GM18519 (cell line): ENCODE results near the gene A3GALT2.

Source experiments
- ATAC-seq: cut with Tn5 transposase; IDR thresholded peaks from one replicate; pipeline ENCODE4 v1.9.1; 2021; ENCODE audit warnings: mild to moderate bottlenecking, moderate library complexity; ENCODE audit not compliant: unreplicated experiment, low FRiP score

The A3GALT2 gene

DNA sequence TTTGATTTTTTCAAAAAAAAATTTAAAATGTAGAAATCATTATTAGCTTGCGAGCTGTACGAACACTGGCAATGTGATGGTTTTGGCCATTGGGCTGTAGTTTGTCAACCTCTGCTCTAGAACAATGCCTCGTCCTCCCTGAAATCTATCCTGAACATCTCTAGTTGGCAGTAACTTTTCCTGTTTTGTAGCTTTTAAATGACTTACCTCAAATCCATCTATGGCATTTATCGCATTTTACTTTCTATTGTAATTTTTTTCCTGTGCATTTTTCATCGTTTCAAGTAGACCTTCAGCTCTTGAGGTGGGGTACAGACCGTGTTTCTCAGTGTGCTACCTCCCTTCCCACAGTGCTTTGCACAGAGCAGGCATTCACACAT is 30.4 kb upstream of the A3GALT2 start:
- no peak for ATAC-seq

DNA sequence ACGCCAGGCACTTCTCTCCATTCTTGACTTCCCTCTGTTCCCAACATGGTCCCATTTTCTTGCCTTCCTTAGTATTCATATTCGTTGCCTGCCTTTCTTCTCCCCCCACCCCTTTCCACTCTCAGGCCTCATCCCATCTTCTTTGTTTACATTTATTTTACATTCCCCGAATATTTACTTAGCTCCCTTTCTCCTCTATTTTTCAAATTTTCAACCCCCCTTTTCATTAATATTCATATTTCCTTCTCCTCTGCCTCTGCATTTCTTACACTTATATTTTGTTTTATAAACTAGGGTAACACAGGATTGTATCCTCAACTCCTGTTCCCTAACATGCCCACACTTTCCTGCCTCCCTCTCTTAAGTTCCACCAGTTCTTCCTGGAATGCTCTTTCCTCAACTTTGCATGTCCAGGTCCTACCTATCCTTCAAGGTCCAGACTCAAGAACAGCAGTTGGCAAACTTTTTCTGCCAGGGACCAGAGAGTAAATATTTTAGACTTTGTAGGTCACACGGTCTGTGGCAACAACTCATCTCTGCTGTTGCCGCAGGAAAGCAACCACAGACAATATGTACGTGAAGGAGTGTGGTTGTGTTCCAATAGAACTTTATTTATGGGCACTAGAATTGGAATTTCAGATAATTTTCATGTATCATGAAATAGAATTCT is 29.8 kb upstream of the A3GALT2 start:
- no peak for ATAC-seq

DNA sequence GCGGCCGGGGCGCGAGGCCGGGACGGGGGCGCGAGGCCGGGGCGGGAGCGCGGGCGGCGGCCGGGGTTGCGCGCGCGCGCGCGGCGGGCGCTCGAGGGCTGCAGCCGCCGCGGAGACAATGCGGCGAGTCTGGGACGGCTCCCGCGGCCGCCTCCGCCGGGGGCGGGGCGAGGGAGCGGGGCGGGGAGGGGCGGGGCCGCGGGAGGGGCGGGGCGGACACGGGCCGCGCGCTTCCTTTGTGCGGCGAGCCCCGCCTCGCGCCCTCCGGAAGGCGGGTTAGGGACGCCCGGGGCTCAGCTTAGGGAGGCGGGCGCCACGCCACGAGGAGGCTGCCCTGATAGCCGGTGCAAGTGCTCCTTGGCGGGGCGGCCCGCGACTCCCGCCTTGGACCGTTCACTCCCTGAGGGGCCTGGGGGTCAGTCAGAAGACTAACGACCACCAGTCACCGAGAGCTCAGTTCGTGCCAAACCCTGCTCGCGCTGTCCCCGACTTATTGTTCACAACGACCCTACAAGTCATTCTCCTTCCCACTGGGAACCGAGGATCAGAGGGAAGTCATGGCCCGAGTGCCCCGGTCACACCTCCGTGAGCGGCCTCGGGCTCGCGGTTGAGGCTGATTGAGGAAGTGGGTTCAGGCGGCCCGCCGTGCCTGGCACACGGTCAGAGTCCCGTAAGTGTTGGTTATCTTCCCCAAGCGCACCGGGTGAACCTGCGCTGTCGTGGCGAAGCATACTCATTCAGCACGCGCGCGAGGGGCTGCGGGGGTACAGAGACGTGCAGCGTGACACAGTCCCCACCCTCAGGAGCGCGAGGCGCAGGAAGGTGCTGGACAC is 29.1 kb upstream of the A3GALT2 start:
- peak; percentile 45 for ATAC-seq

DNA sequence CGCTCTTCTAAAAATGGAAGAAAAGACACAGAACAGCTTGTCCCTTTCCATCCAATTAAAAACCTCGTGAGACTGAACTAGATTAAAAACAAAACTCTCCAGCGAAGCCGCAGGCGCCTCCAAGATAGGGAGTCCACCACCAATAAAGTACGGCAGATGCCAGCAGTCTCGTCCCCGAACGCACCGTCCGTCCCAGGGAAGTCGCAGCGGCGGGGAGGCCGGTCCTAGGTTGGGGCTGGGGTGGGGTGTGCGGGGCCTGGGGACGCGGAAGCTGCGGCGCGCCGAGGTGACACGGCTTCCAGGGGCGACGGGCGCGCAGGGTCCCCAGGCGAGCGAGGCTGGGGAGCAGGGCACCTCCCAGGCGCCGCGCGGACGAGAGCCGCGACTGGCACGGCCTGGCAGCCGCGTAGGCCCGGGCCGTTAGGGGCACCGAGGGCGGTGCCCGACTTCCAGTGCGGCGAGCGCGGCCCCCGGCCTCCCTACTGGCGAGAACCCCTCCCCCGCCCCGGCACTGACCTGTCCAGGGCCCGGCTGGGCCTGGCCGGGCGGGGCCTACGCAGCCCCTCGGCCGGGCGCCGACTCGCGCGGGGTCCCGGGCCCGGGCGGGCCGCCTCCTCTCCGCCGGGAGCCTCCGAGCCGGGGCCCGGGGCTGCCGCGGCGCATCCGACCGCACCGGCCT is 28.3 kb upstream of the A3GALT2 start:
- peak; percentile 19 for ATAC-seq

DNA sequence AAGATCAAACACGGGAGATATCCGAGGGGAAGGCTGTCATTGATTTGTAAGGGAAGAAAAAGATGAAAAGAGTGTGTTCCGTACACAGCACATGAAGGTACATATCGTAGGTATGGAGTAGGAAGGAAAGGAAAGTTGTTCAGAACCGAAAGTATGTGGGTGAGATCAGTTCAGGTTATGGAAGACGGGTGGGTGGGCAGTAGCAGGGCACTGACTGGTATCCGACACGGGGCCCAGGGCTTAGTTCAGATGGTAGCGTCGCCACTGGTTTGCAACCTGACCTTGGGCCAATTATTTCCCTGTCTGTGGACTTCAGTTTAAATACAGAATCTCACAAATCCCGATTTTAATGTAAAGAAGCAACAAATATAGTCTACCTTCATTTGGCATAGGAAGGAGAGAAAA is 27.8 kb upstream of the A3GALT2 start:
- ATAC-seq = no peak

DNA sequence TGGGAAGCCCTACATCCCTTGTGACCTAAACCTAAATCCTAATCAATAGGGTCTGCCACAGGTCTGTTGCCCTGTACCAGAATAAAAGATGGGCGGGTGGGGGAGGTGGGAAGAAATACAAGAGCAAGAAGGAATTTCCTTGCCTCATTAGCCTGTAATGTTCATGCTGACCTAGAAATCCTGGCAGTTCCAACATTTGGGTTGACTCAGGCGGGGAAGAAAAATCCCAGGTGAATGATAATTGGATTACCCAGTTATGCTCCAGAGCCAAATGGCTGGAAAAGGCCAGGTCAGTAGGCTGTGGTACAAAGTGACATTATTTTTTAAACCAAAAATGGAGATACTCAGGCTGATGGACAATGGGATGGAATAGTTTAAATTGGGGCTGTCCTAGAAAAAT is 27.3 kb upstream of the A3GALT2 start:
- ATAC-seq = no peak

DNA sequence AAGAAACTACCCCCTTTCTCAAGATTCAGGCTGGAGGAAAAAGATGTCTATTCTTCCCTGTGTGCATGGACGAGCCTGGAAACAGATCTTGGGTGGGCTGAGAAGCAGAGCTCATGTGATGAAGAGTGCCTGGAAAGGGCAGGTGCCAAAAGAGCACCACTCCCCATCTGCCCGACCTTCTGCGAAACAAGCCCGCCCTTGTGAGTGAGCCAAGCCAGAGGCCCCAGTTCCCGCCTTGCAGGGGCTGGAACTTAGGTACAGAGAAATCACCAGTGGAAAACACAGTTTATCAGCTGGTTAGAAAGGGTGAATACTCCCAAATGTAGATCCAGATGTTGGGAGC is 26.7 kb upstream of the A3GALT2 start:
- no peak for ATAC-seq

DNA sequence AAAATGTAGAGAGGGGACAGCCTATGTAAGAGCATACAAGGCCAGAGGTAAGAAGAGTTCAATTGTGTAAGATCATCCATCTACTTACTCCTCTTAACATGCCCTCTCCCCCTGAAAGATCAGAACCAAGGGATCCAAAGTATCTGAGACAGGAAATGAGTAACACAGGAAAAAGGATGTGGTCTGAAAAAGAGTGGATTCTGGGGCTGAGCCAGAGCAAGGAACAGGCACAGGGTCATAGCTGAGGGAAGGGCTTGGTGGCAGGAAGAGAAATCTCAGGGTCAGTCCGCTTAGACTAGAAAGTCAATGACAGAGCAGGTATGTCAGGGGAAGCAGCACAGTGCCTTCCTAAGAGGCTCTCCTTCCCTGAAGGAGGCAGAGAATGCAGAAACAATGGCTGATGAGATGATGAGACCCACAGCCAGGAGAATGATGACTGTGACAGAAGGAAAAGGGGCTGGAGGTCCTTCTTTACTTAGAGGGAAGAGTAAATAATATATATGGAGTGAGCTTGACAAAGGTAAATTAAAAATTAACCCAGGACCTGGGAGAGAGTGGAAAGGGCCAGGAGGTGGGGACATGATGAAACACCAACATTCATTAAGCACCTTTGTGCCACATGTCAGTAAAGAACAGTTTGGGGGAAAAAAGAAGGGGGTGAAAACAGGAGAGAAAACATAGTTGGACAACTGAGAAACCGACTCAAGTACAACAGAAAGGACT is 26.2 kb upstream of the A3GALT2 start:
- ATAC-seq = no peak

DNA sequence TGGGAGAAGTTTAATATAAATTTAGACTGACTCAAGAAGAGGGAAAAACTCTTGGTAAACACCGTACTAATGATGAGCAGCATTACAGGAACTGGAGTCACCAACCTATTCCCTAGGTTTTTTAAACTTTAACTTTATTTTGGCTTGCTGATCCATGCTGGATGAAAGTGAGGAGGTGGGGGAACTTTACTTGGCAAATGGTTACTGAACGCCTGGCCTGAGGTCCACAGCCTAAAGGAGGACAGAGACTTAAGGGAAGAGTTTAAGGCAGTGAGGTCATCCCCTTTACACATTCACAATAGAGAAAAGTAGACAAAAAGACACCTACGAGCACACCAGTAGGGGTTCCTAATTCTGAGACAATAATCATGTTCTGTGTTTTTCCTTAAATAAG is 25.6 kb upstream of the A3GALT2 start:
- no peak for ATAC-seq

DNA sequence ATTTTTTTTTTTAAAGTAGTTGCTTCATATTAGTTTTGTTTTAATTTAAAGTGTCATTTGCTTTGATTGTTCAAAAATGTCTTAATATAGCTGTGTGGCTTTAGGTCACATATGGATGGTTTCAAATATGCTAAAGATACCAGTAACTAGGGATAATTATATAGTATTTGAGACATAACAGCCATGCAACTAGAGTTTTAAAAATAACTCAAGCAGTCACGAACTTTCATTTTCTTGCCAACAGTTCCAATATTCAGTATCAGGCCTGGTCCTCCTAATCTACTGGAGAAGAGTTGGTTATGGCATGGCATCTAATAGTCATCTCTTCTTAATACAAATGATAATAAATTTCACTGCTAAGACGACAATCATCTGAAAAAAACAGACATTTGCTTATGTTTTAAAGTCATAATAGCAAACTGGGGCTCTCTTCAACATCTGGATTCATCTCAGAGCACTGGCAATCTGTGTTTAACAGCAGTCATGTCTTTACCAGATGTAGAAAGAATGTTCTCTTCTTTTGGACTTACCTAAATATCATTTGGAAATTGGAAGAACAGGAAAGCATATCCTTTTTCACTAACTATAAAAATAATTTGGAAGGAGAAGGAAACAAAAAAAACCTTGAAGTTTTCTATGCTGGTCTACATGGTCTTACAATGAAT is 24.1 kb upstream of the A3GALT2 start:
- no peak for ATAC-seq

DNA sequence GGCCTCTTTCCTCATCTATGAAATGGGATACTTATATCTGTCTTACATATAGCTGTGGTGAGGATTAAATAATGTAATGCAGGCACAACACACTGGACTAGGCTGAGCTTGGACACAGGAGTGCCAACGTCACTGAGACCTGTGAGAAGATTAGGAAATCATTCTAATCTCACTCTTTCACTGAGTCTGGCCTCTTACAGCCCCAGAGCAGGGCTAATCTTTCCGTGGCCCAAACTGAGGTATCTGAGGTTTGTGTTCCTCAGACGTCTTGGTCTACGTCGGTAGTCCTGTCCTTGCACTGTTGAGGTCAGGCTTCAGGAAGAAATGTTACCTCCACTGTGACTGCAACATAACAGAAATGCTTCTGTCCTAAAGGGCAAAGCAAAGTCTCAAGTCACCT is 22.6 kb upstream of the A3GALT2 start:
- ATAC-seq = no peak

DNA sequence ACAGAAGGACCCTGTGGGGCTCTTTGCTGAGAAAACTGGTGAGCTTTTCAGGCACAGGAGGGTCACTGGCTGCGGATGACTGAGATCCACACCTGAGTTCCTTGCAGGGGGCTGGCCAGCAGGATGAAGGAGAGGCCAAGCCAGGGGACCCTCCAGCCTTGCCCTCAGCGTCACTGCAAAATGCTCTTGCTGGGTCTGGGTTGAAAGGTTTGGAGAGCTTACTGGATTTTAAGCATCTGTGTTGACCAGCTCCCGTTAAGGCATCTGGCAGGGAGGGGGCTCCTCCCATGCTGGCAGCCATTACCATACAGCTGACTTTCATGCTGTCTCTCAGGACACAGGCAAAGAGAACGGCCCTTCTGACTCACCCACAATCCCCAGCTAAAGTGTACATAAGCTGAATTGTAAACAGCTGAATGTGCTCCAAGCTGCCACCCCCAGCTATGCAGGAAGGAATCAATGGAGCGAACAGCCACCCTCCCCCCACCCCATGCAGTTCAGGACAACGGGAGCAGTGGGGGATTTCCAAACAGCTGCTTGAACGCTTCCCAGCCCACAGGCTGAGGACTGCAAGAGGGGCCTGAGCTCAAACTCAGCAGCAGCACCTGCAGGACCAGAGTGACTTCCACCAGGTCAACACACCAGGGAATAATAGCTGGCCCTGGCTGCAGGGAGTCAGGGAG is 21.3 kb upstream of the A3GALT2 start:
- no peak for ATAC-seq

DNA sequence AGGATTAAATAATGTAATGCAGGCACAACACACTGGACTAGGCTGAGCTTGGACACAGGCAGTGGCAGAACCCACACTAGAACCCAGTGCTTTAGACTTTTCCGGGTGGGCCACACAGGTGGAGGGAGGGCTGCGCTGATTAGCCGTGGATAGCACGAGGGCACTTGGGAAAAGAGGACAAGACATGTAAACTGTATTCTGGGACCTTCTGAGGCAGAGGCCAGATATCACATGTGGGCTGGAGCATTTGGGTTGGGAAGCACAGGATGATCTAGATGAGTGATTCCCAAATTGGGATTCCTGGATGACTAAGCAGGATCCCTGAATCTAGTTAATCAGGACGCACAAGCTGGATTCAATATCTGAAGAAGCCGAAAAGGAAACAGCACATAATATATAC is 20.3 kb upstream of the A3GALT2 start:
- no peak for ATAC-seq

DNA sequence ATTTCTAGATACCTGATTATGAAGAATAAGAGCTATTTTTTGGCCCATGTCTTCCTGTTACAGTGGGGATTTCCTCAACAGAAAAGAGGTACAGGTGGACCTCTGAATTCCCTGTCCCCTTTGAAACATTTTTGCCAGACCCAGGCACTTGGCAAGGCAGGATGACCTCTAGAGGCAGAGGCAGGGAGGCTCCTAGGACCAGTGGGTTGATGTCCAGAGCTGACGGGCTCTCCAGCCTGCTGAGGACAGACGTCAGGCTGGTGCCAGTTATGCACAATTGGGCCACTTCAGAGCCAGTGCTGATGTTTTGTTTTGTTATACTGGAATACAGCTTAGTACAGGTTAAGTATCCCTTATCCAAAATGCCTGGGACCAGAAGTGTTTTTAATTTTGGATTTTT is 18.5 kb upstream of the A3GALT2 start:
- no peak for ATAC-seq

DNA sequence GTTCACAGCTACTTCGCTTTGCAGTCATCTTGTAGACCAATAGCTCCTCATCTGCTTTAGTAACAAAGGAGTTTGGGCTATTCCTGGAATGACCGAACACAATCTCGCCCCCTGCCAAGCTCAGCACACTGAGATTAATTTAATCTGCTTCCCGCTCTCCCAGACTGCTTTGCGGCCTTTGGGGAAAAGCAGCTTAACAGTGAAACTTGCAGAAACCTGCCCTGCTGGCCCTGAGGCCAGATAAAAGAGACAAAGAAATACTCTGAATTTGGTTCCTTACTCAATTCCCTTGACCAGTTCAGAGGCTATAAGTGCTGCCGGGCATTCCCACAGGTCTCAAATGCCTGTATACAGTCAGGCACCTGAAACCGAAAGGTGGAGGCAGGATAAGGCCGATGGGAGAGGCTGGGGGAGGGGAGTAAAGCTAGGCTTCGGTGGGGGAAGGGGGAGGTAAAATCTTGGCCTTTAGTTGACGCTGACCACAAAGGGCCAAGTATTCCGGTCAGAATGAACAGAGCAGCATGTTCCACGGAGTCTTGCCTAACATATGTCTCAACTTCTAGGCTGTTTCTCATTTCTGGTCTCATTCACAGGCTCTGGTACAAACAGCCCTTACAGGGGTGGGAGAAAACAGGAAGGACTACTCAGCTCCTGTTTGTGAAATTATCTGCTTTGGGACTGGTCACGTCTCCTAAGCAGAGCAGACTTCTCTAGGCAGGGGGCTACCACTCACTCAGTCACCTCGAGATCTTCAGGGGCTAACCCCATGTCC is 17.7 kb upstream of the A3GALT2 start:
- ATAC-seq = no peak

DNA sequence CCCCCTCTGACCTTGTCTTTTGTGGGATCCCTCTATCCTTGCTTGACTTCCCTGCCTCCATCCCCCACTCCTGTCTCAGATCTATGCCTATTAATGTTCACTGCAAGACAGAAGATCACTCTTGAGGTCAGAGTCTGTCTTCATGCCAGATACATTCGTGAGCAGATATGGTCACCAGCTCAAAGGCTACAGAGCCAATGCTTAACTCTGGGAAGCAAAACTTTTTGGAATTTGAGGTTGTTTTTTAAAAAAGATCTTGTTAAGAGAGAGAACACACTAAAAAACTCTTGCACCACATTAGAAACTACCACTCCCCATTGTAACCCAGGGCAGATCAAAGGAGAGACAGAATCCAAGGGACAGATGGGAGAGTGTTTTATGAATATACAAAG is 17.1 kb upstream of the A3GALT2 start:
- no peak for ATAC-seq

DNA sequence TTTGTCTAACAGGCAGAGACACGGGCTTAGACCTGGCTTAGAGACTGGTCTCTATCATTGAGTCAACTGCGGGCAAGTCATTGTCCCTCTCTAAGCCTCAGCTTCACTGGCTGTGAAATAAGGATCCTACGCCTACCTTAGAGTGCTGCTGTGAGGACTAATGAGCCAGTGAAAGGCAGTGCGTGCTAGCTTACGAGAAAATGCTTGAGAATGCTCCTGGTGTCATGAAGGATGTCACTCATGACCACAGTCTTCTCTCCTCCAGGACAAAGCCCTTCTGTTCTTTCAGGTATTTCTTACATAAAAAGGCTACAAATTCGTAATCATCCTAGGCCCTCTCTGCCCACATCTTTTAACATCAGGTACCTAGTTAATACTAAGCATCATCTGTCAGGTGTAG is 16.5 kb upstream of the A3GALT2 start:
- ATAC-seq = no peak

DNA sequence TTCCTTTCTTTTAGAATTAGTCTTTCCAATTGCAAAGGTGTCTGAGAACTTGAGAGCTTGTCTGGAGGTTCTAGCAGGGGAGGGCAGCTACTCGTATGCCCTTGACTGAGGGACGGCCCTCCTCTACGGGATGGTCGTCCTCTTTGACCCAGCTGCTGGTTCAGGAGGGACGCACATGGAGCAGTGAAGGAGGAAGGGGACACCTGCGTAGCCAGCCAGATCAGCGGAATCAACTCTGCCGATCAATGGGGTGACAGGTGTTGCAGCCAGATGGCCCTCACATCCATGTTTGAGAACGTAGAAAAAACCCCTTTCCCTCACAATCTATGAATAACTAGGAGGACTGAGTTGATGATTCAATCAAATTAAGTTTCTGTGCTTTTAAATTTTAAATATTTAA is 15.7 kb upstream of the A3GALT2 start:
- no peak for ATAC-seq

DNA sequence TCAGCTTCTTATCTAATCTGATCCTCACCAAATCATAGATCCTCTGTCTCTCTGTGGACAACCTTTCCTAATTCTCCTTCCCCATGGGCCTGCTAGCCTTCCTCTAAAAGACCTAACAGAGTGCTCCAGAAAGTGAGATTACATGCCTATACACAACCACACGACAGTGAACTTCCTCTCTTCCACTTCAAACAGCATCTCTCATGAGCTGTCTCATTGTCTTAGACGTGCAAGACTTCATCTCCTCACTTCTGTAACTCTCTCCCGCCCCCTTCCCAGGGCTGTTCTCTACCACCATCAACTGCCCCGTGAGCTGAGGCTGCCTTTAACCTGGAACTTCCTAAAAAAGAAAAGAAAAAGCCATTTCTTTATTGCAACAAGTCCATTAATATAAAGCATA is 14.1 kb upstream of the A3GALT2 start:
- no peak for ATAC-seq
